ENCODE data around the gene CDIPT.

CDIPT gene

DNA sequence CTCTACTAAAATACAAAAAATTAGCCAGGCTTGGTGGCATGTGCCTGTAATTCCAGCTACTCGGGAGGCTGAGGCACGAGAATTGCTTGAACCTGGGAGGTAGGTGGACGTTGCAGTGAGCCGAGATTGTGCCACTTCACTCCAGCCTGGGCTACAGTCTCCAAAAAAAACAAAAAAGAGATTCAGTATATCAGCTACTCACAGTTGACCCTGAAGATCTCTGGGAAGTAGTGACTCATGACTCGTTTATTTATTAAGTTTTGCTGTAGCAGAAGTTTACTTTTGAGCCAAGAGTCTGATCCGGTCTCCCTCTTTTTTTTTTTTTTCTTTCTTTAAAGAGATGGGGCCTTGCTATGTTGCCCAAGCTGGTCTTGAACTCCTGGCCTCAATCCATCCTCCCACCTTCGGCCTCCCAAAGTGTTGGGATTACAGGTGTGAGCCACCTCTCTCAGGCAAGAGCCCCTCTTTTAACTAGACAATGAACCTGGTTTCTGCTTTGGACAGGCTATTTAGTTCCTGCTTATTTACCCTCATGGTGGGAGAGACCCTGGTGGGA is 38.4 kb downstream of the CDIPT start:
- DNase-seq, result no peak

DNA sequence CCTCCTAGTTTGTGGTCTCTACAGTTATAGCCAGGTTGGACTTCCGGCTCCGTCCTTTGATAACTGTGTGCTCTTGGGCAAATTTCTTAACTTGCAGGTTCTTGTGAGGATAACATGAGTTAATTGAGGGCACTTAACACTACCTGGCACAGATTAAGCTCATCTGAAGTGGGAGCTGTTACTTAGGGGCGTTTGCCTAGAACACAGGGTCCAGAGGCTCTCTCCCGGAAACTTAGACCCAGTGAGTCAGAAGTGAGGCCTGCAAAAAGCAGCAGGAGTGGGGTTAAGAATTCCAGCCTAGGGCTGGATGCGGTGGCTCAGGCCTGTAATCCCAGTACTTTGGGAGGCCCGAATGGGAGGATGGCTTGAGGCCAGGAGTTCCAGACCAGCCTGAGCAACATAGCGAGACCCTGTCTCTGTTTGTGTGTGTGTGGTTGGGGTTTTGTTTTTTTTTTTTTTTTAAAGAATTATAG is 41.3 kb downstream of the CDIPT start:
- no peak for DNase-seq

DNA sequence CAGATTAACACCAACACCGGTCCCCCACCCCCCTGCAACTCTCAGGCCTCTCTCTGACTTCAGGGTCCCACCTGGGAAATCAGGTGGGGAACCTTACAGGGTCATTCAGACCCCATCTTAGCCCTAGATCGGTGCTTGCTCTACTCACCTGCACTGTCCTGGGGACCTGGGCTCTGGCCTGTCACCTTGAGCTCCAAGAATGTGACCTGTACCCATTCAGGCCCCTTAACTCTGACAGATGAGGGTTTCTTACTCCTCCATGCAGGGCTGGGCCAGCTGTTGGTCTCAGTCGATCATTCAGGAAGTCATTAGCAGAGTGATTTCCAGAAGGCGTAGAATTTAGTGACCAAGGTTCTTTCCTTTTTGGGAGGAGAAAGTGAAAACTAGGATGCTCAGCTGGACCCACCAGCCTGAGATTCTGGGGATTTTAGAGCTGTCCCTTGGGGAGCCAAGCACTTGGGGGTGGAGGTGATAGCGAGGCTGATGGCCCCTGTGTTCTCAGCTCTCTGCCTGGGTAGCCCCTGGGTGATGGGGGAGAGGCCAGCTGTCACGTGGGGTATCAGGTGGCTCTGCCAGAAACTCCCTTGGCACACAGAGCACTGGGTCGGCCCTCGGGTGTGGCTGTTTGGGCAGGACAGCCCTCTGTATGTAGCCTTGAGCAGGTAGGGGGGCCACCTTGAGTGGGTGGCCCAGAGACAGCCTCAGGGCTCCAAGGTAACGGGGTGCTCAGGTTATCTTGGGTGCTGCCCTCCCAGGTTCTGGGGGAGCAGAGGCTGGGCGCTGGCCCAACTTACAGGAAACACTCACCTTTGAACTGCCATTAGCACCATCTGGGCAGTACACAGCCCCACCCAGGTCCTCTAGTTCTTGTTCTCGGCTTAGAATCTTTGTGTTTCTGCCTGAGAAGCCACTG is 42.0 kb downstream of the CDIPT start:
- DNase-seq, result peak; percentile 43

DNA sequence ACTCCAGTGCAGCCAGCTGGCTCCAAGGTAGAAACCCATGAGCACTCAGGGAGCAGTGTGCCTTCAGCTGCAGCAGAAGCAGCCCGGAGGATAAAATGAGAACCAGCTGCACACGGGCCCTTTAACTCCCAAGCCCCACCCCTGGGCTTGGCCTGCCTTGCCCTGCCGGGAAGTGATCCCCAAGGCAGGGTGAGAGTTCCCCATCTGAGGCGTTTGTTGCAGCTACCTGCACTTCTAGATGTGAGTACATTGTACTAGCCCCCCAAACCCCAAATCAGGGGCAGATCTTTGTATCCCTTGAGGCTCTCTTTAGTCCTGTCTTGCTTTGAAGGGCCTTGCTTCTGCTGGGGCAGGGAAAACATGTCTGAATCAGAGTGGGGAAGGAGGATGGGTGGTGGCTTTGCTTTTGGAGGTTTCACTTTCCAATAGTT is 42.7 kb downstream of the CDIPT start, which contains the start of gene MVP:
TSS of gene MVP (plus strand) at position 192 of the 431 bp plus-strand sequence. CDS start 10,088 bp downstream, outside the sequence.
- DNase-seq, result peak; percentile 30

DNA sequence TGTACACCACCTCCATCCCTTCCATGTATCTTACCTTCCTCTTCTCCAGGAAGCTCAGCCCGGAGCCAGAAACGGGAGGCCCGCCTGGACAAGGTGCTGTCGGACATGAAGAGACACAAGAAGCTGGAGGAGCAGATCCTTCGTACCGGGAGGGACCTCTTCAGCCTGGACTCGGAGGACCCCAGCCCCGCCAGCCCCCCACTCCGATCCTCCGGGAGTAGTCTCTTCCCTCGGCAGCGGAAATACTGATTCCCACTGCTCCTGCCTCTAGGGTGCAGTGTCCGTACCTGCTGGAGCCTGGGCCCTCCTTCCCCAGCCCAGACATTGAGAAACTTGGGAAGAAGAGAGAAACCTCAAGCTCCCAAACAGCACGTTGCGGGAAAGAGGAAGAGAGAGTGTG is 43.5 kb downstream of the CDIPT start:
- no peak for DNase-seq

DNA sequence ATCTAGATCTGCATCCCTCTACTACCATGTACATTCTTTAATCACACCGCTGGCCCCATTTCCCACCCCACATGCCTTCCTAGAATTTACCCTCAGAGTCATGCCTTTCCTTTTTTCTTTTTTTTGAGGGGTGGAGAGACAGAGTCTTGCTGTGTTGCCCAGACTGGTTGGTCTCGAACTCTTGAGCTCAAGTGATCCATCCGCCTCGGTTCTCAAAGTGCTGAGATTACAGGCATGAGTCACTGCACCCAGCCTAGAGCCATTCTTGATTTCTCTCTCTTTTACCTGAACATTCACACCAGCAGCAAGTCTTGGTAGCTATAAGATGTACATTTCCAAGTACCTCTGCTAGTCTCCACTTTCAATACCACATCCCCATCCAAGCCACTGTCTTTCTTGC is 44.9 kb downstream of the CDIPT start:
- no peak for DNase-seq

DNA sequence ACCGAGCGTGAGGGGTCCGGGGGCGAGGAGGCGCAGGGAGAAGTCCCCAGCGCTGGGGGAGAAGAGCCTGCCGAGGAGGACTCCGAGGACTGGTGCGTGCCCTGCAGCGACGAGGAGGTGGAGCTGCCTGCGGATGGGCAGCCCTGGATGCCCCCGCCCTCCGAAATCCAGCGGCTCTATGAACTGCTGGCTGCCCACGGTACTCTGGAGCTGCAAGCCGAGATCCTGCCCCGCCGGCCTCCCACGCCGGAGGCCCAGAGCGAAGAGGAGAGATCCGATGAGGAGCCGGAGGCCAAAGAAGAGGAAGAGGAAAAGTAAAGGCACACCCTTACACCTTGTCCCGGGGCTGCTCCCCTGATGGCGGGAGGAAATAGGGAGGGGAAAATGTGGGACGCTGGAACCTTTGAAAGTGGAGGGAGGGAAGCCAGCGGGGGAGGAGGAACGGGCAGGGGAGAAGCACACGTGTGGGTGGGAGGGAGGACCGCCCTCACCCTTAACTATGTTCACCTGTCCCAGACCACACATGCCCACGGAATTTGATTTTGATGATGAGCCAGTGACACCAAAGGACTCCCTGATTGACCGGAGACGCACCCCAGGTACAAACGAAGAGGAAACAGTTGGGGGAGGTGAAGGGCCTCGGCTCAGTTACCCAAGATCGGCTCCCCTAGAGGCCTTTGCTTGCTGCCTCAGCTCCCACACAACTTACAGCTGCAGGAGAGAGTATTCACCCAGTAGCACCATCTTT is 46.2 kb downstream of the CDIPT start:
- peak; percentile 43 for DNase-seq

DNA sequence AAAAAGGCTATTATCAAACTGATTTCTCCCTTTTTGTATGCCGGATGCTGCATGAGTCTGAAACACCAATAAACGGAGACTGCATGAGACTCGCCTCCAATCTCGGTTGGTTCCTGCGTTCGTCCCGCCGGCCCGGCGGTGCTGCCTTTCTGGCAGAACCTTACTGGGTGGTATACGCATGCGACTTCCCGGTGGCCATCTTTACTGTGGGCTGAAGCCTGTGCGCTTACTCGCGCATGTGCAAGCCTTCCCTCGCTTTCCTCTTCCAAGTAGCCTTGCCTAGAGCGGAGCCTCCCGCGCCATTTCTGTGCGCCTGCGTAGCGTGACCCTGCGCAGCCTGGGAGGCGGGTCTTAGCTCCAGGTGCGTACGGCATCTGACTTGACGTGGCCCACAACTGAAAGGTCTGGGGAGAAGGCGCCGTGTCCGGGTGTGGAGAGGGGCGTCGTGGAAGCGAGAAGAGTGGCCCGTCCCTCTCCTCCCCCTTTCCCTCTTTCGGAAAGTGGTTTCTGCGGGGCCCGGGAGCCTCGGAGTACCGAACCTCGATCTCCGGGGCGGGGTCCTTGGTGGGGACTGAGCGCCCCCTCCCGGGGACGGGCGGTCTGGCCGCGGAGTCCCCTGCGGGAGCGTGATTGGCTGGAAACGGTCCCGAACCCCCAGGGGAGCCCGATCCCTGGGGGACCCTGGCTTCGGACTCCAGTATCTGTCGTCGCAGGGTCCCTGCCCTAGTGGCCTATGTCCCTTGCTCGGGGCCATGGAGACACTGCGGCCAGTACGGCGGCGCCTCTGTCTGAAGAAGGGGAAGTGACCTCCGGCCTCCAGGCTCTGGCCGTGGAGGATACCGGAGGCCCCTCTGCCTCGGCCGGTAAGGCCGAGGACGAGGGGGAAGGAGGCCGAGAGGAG is 47.0 kb downstream of the CDIPT start, which contains the start of gene PAGR1:
TSS of gene PAGR1 (plus strand) at position 360 of the 901 bp plus-strand sequence. CDS start at position 734, 374 bp downstream.
- peak; percentile 98 for DNase-seq

DNA sequence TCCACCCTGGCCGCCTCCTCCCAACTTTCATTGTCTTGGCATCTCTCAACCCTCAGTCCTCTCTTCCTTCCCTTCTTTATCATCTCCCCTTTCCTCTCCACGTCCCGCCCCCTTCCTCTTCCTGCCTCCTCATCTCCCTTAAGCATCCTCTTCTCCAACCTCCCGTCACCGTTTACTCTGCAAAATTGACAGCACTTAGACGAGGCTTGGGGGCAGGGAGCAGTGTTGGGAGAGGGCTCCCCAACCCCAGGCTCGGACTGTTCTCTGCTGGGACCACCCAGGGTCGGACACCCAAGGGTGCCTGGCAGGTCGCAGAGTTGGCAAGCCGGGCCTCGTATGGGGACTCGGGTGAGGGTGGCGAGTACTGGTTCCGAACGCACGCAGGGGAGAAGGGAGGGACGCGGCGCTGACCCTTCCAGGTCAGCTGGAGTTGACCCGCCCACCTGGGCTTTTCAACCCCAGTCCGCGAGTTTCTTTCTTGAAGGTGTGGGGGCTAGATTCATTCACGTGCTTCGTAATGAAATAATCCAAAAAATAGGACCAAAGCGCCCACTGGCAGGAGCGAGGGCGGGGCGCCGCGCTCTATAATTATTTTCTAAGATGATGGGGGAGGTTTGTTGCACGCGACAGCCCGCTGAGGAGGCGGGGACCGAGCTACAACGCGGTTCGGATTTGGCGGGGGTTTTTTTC is 47.8 kb downstream of the CDIPT start:
- peak; percentile 56 for DNase-seq

DNA sequence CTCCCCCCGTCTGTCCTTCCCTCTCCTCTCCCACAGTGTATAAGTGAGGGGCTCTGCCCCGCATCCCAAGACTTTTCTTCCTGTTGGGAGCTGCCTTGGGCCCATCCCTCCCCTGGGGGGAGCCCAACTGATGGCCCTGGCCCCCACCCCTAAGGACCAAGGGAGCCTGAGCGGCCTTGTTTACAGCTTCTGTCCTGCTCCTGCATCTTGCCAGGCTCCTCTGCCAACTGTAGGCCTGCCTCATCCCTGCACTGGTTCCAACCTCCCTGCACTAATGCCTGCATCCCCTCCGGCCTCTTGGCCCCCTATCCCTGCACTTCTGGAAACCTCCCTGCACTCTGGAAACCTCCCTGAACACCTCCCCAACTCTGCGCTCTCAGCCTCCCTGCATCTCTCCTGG is 48.4 kb downstream of the CDIPT start:
- no peak for DNase-seq

DNA sequence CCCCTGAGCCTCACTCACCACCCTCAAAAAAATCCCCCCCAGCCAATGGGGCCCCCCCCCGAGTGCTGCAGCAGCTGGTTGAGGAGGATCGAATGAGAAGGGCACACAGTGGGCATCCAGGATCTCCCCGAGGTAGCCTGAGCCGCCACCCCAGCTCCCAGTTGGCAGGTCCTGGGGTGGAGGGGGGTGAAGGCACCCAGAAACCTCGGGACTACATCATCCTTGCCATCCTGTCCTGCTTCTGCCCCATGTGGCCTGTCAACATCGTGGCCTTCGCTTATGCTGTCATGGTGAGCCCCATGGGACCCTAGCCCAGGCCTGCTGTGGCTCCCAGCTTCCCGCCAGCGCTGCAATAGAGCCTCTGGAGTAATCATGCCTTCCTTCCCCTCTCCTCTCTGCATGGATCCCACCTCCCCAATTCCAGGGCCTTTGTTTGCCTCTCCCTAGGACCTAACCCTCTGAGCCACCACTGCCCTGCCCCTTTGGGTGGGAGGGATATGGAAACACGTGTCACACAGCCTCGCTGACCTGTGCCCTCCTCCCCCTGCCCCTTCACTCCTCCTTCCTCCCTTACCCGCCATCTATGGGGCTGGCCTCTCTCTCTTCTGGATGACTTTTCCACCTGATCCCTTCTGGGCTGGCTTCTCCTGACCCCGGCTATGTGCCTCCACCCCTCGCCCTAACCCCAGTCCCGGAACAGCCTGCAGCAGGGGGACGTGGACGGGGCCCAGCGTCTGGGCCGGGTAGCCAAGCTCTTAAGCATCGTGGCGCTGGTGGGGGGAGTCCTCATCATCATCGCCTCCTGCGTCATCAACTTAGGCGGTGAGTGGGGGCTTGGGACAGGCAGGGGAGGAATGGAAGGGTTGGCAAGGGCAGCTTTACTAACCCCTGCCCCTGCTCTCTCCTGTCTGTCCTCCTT is 49.1 kb downstream of the CDIPT start:
- no peak for DNase-seq

DNA sequence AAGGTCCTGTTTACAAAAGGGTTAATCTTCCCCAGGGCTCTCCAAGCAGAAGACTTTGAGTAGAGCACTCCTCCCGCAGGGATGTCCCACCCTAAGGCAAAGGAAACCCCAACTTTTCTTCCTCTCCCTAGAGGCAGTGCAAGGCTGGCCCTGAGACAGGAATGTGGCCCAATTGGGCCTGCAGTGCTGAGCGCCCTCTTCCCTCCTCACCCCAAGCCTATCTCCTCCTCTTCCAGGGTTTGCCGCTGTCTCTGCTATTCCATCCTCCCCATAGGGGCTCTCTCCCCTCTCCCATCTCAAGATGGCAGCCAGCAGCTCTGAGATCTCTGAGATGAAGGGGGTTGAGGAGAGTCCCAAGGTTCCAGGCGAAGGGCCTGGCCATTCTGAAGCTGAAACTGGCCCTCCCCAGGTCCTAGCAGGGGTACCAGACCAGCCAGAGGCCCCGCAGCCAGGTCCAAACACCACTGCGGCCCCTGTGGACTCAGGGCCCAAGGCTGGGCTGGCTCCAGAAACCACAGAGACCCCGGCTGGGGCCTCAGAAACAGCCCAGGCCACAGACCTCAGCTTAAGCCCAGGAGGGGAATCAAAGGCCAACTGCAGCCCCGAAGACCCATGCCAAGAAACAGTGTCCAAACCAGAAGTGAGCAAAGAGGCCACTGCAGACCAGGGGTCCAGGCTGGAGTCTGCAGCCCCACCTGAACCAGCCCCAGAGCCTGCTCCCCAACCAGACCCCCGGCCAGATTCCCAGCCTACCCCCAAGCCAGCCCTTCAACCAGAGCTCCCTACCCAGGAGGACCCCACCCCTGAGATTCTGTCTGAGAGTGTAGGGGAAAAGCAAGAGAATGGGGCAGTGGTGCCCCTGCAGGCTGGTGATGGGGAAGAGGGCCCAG is 50.0 kb downstream of the CDIPT start:
- no peak for DNase-seq

DNA sequence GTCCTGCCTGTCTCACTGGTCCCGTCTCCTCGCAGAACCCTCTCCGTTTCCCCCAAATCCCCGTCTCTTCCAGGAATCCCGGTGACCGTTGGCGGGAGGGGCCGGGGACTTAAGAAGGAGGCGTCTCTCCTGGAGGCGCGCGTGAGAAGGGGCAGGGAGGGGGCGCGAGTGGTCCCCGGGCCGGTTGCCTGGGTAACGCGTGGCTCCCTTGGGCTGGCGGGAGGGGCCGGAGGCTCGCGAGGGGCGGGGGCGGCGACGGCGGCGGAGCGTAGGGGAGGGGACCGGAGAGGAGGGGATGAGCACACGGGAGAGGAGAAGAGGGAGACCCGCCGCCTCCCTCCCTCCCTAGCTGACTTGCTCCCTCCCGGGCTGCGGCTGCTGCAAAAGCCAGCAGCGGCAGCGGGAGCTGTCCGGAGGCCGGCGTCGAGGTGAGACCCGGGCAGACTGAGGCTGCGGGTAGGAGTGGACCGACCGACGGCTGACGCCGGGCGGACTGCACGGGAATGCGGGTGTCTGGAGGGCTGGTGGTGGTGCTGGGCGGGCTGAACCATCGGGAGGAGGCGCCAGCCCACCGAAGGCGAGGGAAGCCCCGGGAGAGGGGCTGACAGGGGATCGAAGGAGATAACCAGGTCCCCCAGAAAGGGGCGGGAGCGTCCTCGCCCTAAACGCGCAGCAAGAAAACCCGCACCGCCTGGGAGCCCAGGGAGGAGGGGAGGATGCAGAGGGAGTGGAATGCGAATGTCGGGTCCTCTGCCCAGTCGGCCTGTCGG is 50.9 kb downstream of the CDIPT start, which contains the start of gene PRRT2:
TSS of gene PRRT2 (plus strand) at position 298 of the 770 bp plus-strand sequence. CDS start 862 bp downstream, outside the sequence.
- DNase-seq, result no peak

DNA sequence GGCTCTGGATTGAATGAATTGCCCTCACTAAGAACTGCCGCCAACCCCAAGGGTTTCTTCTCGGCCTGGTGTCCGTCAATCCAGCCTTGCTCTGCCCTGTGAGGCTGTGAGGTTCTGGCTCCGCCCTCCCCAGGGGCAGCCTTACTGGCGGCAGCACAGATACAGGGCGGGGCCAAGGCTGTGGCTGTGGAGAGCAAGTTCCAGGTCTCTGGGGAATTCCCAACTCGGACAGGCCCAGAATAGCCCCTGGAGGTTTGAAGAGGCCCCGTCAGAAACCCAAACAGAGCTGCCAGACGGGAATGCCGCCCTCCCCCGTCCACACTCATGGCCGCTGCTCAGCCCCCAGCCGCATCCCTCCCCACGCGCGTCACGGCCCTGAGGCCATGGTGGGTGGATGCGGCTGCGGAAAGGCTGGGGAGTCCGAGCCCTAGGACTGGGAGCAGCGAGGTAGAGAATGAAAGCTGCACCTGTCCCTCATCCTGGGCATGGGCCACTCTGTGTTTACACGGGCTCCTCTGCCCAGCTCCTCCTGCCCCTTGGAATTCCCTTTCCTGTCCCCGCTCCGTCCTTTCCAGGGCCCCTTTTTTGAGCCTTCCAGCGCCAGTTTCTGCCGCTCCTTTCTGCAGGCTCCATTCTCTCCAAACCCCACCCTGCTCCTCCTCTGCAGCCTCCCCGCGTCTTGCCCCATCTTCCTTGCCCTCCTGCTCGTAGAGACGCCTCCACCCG is 51.7 kb downstream of the CDIPT start:
- peak; percentile 59 for DNase-seq

DNA sequence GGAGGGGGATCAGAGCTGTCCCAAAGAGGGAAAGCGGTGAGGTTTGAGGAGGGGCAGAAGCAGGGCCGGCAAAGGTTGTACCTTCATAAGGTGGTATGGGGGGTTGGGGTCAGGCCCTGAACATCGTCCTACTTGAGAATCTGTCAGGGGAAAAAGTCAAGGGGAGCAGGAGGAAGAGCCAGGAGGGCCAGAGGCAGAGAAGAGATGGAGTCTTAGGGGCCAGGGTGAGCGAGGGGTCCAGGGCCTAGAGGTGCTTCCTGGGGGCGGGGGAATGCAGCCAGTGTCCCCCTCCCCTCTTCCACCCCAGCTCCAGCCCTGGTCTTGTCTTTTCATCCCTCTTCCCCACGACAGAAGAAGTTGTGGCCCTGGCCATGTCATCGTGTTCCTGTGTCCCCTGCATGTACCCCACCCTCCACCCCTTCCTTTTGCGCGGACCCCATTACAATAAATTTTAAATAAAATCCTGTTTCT is 52.3 kb downstream of the CDIPT start:
- DNase-seq, result no peak

DNA sequence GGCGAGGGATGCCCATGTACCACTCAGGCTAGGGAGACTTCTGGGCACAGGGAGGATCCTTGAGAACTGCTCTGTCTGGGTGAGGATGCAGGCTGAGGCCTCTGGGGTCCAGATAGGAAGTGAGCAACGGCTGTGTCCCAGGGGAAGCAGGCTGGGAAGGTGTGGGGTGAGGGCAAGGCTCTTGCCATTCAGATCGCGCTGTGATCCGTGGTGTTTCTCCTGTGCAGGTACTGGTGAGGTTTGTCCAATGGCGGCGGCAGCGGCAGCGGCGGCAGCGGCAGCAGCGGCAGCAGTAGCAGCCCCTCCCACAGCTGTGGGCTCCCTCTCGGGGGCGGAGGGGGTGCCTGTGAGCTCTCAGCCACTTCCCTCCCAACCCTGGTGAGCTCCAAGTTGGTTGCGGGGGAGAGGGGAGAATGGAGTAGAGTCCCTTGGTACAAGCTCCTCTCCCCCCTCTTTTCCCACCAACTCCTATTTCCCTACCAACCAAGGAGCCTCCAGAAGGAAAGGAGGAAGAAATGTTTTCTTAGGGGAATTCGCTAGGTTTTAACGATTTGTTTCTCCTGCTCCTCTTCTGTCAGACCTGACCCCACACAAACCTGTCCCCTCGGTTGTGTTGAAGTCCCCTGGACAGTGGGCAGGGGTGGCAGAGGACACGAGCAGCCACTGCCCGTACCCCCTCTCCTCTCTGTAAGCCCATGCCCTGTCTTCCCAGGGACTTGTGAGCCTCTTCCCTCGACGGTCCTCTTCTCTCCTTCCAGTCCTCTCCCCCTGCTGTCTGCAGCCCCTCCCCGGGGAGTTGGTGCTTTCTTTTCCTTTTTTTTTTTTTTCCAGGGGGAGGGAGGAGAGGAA is 53.0 kb downstream of the CDIPT start:
- DNase-seq, result no peak

Measured in activated CD4-positive, alpha-beta T cell treated with anti-CD3 and anti-CD28 coated beads, Interleukin-2, amount 50 U/mL, for 1 hour (primary cell).